Measurements from ENCODE around the gene GPATCH3.
A peak's percentile ranks its signal among the peaks of the same experiment; 100 is the strongest.

Gene GPATCH3

DNA sequence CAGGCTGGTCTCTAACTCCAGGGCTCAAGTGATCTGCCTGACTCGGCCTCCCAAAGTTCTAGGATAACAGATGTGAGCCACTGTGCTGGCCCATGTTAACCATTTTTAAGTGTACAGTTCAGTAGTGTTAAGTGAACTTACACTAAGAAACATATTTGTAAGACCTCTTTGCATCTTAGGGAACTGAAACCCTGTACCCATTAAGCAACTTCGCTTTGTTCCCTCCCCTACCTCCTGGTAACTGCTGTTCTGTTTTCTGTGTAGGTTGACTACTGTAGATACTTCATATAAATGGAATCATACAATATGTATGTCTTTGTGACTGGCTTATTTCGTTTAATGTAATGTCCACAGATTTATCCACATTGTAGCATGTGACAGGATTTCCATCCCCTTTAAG, 32.3 kb upstream of the GPATCH3 start:
- Histone ChIP-seq H4K20me1 (ENCODE audit: insufficient read depth) (no peaks in the 10 kb centered on the region), H2AFZ (ENCODE audit: low read depth) (no peak overlapping the region), H3K27ac (no peak overlapping the region), H3K36me3 (ENCODE audit: insufficient read depth) (no peaks in the 10 kb centered on the region; the same call in 1 of the 2 replicates), H3K9ac (no peak overlapping the region), H3K27me3 (ENCODE audit: insufficient read depth, low read depth) (no peaks in the 10 kb centered on the region), H3K4me2 (no peak overlapping the region), H3K79me2 (ENCODE audit: insufficient read depth, low read depth) (peaks cover 19% of the 10 kb centered on the region; the same call in 1 of the 2 replicates), H3K4me3 (IDR thresholded peaks at IDR 0.05; ENCODE audit: insufficient read depth, low read depth, low read length) (no peak overlapping the region), H3K4me1 (ENCODE audit: low read depth, poor library complexity, severe bottlenecking) (no peaks in the 10 kb centered on the region)
- TF ChIP-seq, protein P1, sequence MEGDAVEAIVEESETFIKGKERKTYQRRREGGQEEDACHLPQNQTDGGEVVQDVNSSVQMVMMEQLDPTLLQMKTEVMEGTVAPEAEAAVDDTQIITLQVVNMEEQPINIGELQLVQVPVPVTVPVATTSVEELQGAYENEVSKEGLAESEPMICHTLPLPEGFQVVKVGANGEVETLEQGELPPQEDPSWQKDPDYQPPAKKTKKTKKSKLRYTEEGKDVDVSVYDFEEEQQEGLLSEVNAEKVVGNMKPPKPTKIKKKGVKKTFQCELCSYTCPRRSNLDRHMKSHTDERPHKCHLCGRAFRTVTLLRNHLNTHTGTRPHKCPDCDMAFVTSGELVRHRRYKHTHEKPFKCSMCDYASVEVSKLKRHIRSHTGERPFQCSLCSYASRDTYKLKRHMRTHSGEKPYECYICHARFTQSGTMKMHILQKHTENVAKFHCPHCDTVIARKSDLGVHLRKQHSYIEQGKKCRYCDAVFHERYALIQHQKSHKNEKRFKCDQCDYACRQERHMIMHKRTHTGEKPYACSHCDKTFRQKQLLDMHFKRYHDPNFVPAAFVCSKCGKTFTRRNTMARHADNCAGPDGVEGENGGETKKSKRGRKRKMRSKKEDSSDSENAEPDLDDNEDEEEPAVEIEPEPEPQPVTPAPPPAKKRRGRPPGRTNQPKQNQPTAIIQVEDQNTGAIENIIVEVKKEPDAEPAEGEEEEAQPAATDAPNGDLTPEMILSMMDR (conservative IDR thresholded peaks at IDR 0.05; ENCODE audit: low read depth, low read length) = no peak

DNA sequence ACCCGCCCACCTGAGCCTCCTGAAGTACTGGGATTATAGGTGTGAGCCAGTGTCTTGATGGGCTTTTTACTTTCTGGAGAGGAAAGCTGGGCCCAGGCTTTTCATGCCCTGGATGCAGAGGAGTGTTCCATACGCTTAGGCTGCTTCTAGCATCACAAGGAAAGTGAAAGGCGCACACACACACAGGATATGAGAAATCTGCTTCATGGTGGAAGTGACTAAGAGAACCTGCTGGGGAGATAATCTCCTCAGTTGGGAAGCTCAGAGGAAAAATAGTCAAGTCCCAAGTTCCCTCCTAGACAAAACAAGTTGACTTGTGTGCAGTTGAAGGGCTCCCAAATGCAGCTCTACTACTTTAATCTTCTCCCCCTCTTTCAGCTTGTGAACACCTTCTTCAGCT, 23.4 kb upstream of the GPATCH3 start:
- H3K4me1 ChIP-seq (ENCODE audit: low read depth, poor library complexity, severe bottlenecking) = peaks cover 24% of the 10 kb centered on the region
- no peaks in the 10 kb centered on the region for H3K27me3 ChIP-seq (ENCODE audit: insufficient read depth, low read depth)
- no peak overlapping the region for H3K4me2 ChIP-seq
- no peak overlapping the region for H3K9ac ChIP-seq
- H4K20me1 ChIP-seq (ENCODE audit: insufficient read depth) = no peaks in the 10 kb centered on the region
- H3K79me2 ChIP-seq (ENCODE audit: insufficient read depth, low read depth) = peaks cover 43% of the 10 kb centered on the region
- TF ChIP-seq, protein P1 (conservative IDR thresholded peaks at IDR 0.05; ENCODE audit: low read depth, low read length) = no peak
- H3K4me3 ChIP-seq (IDR thresholded peaks at IDR 0.05; ENCODE audit: insufficient read depth, low read depth, low read length) = no peak overlapping the region
- H2AFZ ChIP-seq (ENCODE audit: low read depth) = no peak overlapping the region
- no peak overlapping the region for H3K27ac ChIP-seq
- peaks cover 7% of the 10 kb centered on the region; the same call in 1 of the 2 replicates for H3K36me3 ChIP-seq (ENCODE audit: insufficient read depth)

DNA sequence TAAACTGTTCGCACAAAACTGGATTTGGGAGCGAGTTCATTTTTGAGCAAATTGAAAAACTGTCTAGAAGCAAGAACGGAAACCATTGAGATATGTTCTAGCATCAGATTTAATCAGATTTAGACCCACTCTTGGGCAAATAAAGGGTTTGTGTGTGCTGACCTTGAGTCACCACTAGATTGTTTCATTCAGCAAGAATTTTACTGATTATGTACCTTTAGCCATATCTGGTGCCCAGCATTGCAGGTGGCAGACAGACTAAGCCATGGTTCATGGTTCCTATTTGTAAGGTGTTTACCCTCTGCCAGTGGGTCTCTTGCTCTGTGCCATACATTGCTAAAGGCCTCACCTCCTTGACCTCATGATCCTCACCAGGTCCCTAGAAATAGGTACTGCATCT, 22.6 kb upstream of the GPATCH3 start:
- Histone ChIP-seq H4K20me1 (ENCODE audit: insufficient read depth) (no peaks in the 10 kb centered on the region), H3K27ac (no peak overlapping the region), H3K9ac (no peak overlapping the region)

DNA sequence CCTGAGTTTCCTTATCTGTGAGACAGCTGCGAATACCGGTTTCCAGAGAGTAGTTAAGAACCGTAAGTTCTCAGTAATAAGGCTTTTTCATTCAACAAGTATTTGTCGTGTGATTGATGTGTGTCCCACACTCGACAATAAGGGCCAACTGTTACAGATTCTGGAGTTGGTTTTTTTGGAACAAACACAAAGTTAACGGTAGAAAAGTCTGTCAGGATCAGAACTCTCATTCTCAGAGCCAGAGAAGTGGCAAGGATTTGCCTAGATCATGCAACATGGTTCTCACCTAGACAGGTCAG, 22.1 kb upstream of the GPATCH3 start:
- peak overlapping the region; percentile 89 for H3K4me2 ChIP-seq
- peak overlapping the region; percentile 91; the same call in 1 of the 2 replicates for H3K9ac ChIP-seq
- H2AFZ ChIP-seq (ENCODE audit: low read depth) = peak overlapping the region; percentile 70; the same call in 1 of the 2 replicates
- H3K27ac ChIP-seq = peak overlapping the region; percentile 68
- peaks cover 7% of the 10 kb centered on the region; the same call in 1 of the 2 replicates for H3K36me3 ChIP-seq (ENCODE audit: insufficient read depth)
- peaks cover 24% of the 10 kb centered on the region for H3K4me1 ChIP-seq (ENCODE audit: low read depth, poor library complexity, severe bottlenecking)
- no peaks in the 10 kb centered on the region for H3K27me3 ChIP-seq (ENCODE audit: insufficient read depth, low read depth)
- no peaks in the 10 kb centered on the region for H4K20me1 ChIP-seq (ENCODE audit: insufficient read depth)
- H3K79me2 ChIP-seq (ENCODE audit: insufficient read depth, low read depth) = peaks cover 36% of the 10 kb centered on the region
- TF ChIP-seq, protein P1 (conservative IDR thresholded peaks at IDR 0.05; ENCODE audit: low read depth, low read length) = no peak
- peak overlapping the region; percentile 82 for H3K4me3 ChIP-seq (IDR thresholded peaks at IDR 0.05; ENCODE audit: insufficient read depth, low read depth, low read length)

More for the DNA sequence above, 22.6 kb upstream of the GPATCH3 start:
- Histone ChIP-seq H3K27me3 (ENCODE audit: insufficient read depth, low read depth) (no peaks in the 10 kb centered on the region), H3K4me2 (peak overlapping the region; percentile 89), H3K79me2 (ENCODE audit: insufficient read depth, low read depth) (peaks cover 36% of the 10 kb centered on the region), H3K4me3 (IDR thresholded peaks at IDR 0.05; ENCODE audit: insufficient read depth, low read depth, low read length) (no peak overlapping the region), H3K36me3 (ENCODE audit: insufficient read depth) (peaks cover 7% of the 10 kb centered on the region; the same call in 1 of the 2 replicates), H3K4me1 (ENCODE audit: low read depth, poor library complexity, severe bottlenecking) (peaks cover 24% of the 10 kb centered on the region), H2AFZ (ENCODE audit: low read depth) (no peak overlapping the region)
- TF ChIP-seq, protein P1 (conservative IDR thresholded peaks at IDR 0.05; ENCODE audit: low read depth, low read length) = no peak

Data from KMS-11 (cell line).